Muscle of leg (tissue), 11 donors: ENCODE measurements around the gene TMEM203. TPM values are rescaled to one million over a fixed set of nuclear protein-coding genes. Genes with fewer than 3 reads are reported as not detected.

Experiments
- DNase-seq: peaks from one replicate; pipeline ENCODE4 v3.0.0; 2013
- H3K27ac ChIP-seq: one replicate; pipeline ENCODE4 v1.5.1; 2013; ENCODE audit warnings: mild to moderate bottlenecking, low read length, control low read depth
- H3K27me3 ChIP-seq: one replicate; pipeline ENCODE4 v1.6.1; 2013; ENCODE audit warnings: low read length; ENCODE audit not compliant: control insufficient read depth, insufficient read depth
- H3K36me3 ChIP-seq: one replicate; pipeline ENCODE4 v1.6.1; 2013; ENCODE audit warnings: low read length; ENCODE audit not compliant: control insufficient read depth, insufficient read depth
- H3K4me1 ChIP-seq: one replicate; pipeline ENCODE4 v1.6.1; 2013; ENCODE audit warnings: low read length; ENCODE audit not compliant: control insufficient read depth, insufficient read depth
- H3K4me3 ChIP-seq: one replicate; pipeline ENCODE4 v1.5.1; 2013; ENCODE audit warnings: low read length, control low read depth
- H3K9me3 ChIP-seq: replicated peaks from 2 replicates; pipeline ENCODE4 v1.6.1; 2013; ENCODE audit warnings: low read depth, low read length; ENCODE audit not compliant: control insufficient read depth
- WGBS: methylation state at CpG from one replicate; pipeline ENCODE4 v1.1.5; 2013; ENCODE audit warnings: missing lambda C conversion rate; ENCODE audit not compliant: insufficient coverage; 5-methylcytosine and 5-hydroxymethylcytosine counted together
- polyA plus RNA-seq, 8 donors: library from polyadenylated mRNA; unstranded; fragments of 120-200 nt; gene quantifications; one replicate each; pipeline versions ENCODE4 v1.2.1 to v1.2.3, GENCODE V29; 2013; ENCODE audit warnings: inconsistent platforms in 1 of 8, low replicate concordance in 1 of 8; ENCODE audit not compliant: insufficient read length in 8 of 8, insufficient read depth in 1 of 8
- total RNA-seq: library from RNA; stranded (reverse); fragments of 120-200 nt; gene quantifications from one replicate; pipeline ENCODE4 v1.2.4, GENCODE V29; 2013

TMEM203 gene
- total and polyA plus RNA-seq, 9 donors = 25.2 to 38.2 (median 36.3) TPM

GRCh38 chr9:137222190-137223077 is 17.0 kb upstream of the TMEM203 start, which contains the start of gene RNF208:
RNF208 (minus strand) TSS chr9:137222240; CDS start chr9:137221212, 1,028 bp downstream.
- Histone ChIP-seq H3K27ac (peak within 1 kb of the TSS; percentile 88), H3K9me3 (no peaks in the 10 kb centered on the region), H3K27me3 (peaks cover 3% of the 10 kb centered on the region), H3K4me1 (peaks cover 34% of the 10 kb centered on the region), H3K4me3 (peak within 1 kb of the TSS; percentile 89), H3K36me3 (no peaks in the 10 kb centered on the region)
- WGBS = 3% methylated on average over 85 of the region's 88 CpGs
- DNase-seq = peak; percentile 38

GRCh38 chr9:137221506-137222111 is 16.2 kb upstream of the TMEM203 start:
- H3K4me1 ChIP-seq = peaks cover 28% of the 10 kb centered on the region
- H3K27ac ChIP-seq = no peak overlapping the region
- H3K27me3 ChIP-seq = peaks cover 3% of the 10 kb centered on the region
- no peak for DNase-seq
- H3K4me3 ChIP-seq = peak overlapping the region; percentile 19
- WGBS = 5% methylated on average over 61 of the region's 61 CpGs
- peaks cover 1% of the 10 kb centered on the region for H3K36me3 ChIP-seq
- H3K9me3 ChIP-seq = no peaks in the 10 kb centered on the region

GRCh38 chr9:137221095-137221505 is 15.7 kb upstream of the TMEM203 start:
- DNase-seq = no peak
- no peak overlapping the region for H3K27ac ChIP-seq
- peaks cover 6% of the 10 kb centered on the region for H3K36me3 ChIP-seq
- H3K4me1 ChIP-seq = peaks cover 28% of the 10 kb centered on the region
- H3K9me3 ChIP-seq = no peaks in the 10 kb centered on the region
- 74% methylated on average over 3 of the region's 14 CpGs for WGBS
- H3K4me3 ChIP-seq = no peak overlapping the region
- H3K27me3 ChIP-seq = peaks cover 3% of the 10 kb centered on the region

- 85% methylated on average over 51 of the region's 52 CpGs for WGBS
- Histone ChIP-seq H3K9me3 (no peaks in the 10 kb centered on the region), H3K4me1 (peaks cover 28% of the 10 kb centered on the region), H3K36me3 (peaks cover 12% of the 10 kb centered on the region), H3K4me3 (no peak overlapping the region), H3K27me3 (peaks cover 3% of the 10 kb centered on the region), H3K27ac (no peak overlapping the region)
- no peak for DNase-seq
Measured at GRCh38 chr9:137220317-137221094, 15.1 kb upstream of the TMEM203 start.

- no peak overlapping the region for H3K27ac ChIP-seq
- peaks cover 16% of the 10 kb centered on the region for H3K36me3 ChIP-seq
- peaks cover 24% of the 10 kb centered on the region for H3K4me1 ChIP-seq
- H3K9me3 ChIP-seq = no peaks in the 10 kb centered on the region
- WGBS = 88% methylated on average over 10 of the region's 10 CpGs
- H3K27me3 ChIP-seq = peaks cover 3% of the 10 kb centered on the region
- no peak overlapping the region for H3K4me3 ChIP-seq
- no peak for DNase-seq
Measured at GRCh38 chr9:137219757-137220316, 14.4 kb upstream of the TMEM203 start.

GRCh38 chr9:137218754-137219271 is 13.4 kb upstream of the TMEM203 start:
- 75% methylated on average over 9 of the region's 12 CpGs for WGBS
- Histone ChIP-seq H3K4me1 (peaks cover 20% of the 10 kb centered on the region), H3K27ac (no peak overlapping the region), H3K27me3 (peaks cover 3% of the 10 kb centered on the region), H3K4me3 (no peak overlapping the region), H3K9me3 (no peaks in the 10 kb centered on the region), H3K36me3 (peaks cover 22% of the 10 kb centered on the region)
- DNase-seq = no peak

GRCh38 chr9:137218212-137218753 is 12.8 kb upstream of the TMEM203 start:
- H3K36me3 ChIP-seq = peaks cover 22% of the 10 kb centered on the region
- WGBS = 91% methylated on average over 30 of the region's 30 CpGs
- peaks cover 18% of the 10 kb centered on the region for H3K4me1 ChIP-seq
- H3K27ac ChIP-seq = no peak overlapping the region
- H3K9me3 ChIP-seq = no peaks in the 10 kb centered on the region
- peaks cover 3% of the 10 kb centered on the region for H3K27me3 ChIP-seq
- H3K4me3 ChIP-seq = no peak overlapping the region
- no peak for DNase-seq

- H3K36me3 ChIP-seq = peaks cover 22% of the 10 kb centered on the region
- H3K27me3 ChIP-seq = peaks cover 3% of the 10 kb centered on the region
- H3K4me1 ChIP-seq = peaks cover 12% of the 10 kb centered on the region
- no peak for DNase-seq
- H3K4me3 ChIP-seq = no peak overlapping the region
- no peak overlapping the region for H3K27ac ChIP-seq
- no peaks in the 10 kb centered on the region for H3K9me3 ChIP-seq
- WGBS = 58% methylated on average over 35 of the region's 36 CpGs
Measured at GRCh38 chr9:137217276-137218211, 12.1 kb upstream of the TMEM203 start.
